ENCODE measurements around the gene KDM4B.

KDM4B gene

GRCh38 chr19:5126498-5127223, 157.7 kb downstream of the KDM4B start:
- DNase-seq = no peak

GRCh38 chr19:5127717-5128116, 158.8 kb downstream of the KDM4B start:
- no peak for DNase-seq

- DNase-seq = no peak
Observed at GRCh38 chr19:5128251-5128935, 159.5 kb downstream of the KDM4B start.

- DNase-seq = no peak
Observed at GRCh38 chr19:5128936-5129389, 160.1 kb downstream of the KDM4B start.

- DNase-seq = no peak
Observed at GRCh38 chr19:5129691-5130090, 160.8 kb downstream of the KDM4B start.

GRCh38 chr19:5130371-5131030, 161.6 kb downstream of the KDM4B start:
- peak; percentile 80 for DNase-seq

GRCh38 chr19:5131031-5131505, 162.2 kb downstream of the KDM4B start:
- no peak for DNase-seq

- no peak for DNase-seq
Observed at GRCh38 chr19:5131506-5132205, 162.7 kb downstream of the KDM4B start.

GRCh38 chr19:5132206-5132560, 163.3 kb downstream of the KDM4B start:
- DNase-seq = no peak

- DNase-seq = no peak
Observed at GRCh38 chr19:5132698-5133651, 164.1 kb downstream of the KDM4B start.

- no peak for DNase-seq
Observed at GRCh38 chr19:5133986-5134595, 165.2 kb downstream of the KDM4B start.

GRCh38 chr19:5134691-5135090, 165.8 kb downstream of the KDM4B start:
- DNase-seq = no peak

GRCh38 chr19:5136073-5136855, 167.4 kb downstream of the KDM4B start:
- no peak for DNase-seq

GRCh38 chr19:5137114-5137513, 168.2 kb downstream of the KDM4B start:
- DNase-seq = no peak

GRCh38 chr19:5137571-5138124, 168.7 kb downstream of the KDM4B start:
- DNase-seq = no peak

GRCh38 chr19:5138606-5139582, 170.0 kb downstream of the KDM4B start:
- DNase-seq = peak; percentile 58

- no peak for DNase-seq
Observed at GRCh38 chr19:5139583-5140325, 170.8 kb downstream of the KDM4B start.

GRCh38 chr19:5141129-5141849, 172.4 kb downstream of the KDM4B start:
- no peak for DNase-seq

Data from effector CD8-positive, alpha-beta T cell (primary cell).